Right lobe of liver (tissue), 4 donors: ENCODE measurements around the gene TCEANC.

Experiments used
- POLR2A ChIP-seq: fragments of 450-650 bp; IDR thresholded peaks from one replicate; pipeline ENCODE4 v1.6.1; 2017; ENCODE audit warnings: antibody characterized with exemption, mild to moderate bottlenecking
- TF ChIP-seq, protein P1 (sequence below), 4 donors: fragments of 200-600 bp in 3 of 4; fragments of 450-650 bp in 1 of 4; IDR thresholded peaks; one replicate each; pipeline versions ENCODE4 v1.5.1 to v1.8.0; 2016 to 2022; ENCODE audit warnings: antibody characterized with exemption in 4 of 4, mild to moderate bottlenecking in 2 of 4
- donor health status: DM: no; HTN: no; CAD: no.
- donor health status: DM: no; HTN: no; CAD: no.
- donor health status: DM: no; HTN: yes; CAD: no.

DNA sequence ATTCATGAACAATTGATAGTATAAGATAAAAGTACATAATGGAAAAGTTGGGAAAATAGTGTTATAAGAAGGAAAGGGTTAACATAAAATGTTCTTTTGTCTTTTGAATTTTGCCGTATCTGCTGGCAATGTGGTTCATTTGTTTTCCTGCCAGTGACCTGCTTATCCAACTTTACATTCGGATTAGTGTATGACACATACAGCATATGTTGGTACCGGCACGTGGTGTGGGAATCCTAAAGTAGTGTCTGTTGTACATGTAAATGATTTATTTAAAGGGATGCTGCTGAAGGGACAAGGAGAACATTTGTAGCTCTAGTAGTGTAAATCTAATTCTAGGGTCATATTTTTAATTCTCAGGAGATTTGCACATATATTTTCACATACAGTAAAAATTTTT, 47.4 kb downstream of the TCEANC start:
- TF ChIP-seq, protein P1, sequence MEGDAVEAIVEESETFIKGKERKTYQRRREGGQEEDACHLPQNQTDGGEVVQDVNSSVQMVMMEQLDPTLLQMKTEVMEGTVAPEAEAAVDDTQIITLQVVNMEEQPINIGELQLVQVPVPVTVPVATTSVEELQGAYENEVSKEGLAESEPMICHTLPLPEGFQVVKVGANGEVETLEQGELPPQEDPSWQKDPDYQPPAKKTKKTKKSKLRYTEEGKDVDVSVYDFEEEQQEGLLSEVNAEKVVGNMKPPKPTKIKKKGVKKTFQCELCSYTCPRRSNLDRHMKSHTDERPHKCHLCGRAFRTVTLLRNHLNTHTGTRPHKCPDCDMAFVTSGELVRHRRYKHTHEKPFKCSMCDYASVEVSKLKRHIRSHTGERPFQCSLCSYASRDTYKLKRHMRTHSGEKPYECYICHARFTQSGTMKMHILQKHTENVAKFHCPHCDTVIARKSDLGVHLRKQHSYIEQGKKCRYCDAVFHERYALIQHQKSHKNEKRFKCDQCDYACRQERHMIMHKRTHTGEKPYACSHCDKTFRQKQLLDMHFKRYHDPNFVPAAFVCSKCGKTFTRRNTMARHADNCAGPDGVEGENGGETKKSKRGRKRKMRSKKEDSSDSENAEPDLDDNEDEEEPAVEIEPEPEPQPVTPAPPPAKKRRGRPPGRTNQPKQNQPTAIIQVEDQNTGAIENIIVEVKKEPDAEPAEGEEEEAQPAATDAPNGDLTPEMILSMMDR (IDR thresholded peaks at IDR 0.05), result no peak
- no peak for TF ChIP-seq POLR2A
